ENCODE measurements around the gene RTKN. TPM values are rescaled to one million over a fixed set of nuclear protein-coding genes. Genes with fewer than 3 reads are reported as not detected.

Gene RTKN
- total RNA-seq, 1 donor from 2014 or later = 11.6 TPM

GRCh38 chr2:74414881-74415761, 26.6 kb downstream of the RTKN start:
- CTCF ChIA-PET = interaction anchor here (0.9 to 2.6 kb wide), 4 partner anchors 15 to 25 kb away, joined by 3 to 14 read pairs (median 6); no protein-coding TSS in a partner anchor
- no peaks in the 10 kb centered on the region for H3K36me3 Mint-ChIP-seq (ENCODE audit: low read depth)
- intact Hi-C loops (cut with micrococcal nuclease) = no loop called here
- H3K27ac Mint-ChIP-seq = peak overlapping the region; percentile 74
- ATAC-seq (ENCODE audit: low read depth) = peak; percentile 78
- H3K9me3 Mint-ChIP-seq = no peaks in the 10 kb centered on the region
- peak; percentile 62 for DNase-seq
- TF ChIP-seq, protein P1, sequence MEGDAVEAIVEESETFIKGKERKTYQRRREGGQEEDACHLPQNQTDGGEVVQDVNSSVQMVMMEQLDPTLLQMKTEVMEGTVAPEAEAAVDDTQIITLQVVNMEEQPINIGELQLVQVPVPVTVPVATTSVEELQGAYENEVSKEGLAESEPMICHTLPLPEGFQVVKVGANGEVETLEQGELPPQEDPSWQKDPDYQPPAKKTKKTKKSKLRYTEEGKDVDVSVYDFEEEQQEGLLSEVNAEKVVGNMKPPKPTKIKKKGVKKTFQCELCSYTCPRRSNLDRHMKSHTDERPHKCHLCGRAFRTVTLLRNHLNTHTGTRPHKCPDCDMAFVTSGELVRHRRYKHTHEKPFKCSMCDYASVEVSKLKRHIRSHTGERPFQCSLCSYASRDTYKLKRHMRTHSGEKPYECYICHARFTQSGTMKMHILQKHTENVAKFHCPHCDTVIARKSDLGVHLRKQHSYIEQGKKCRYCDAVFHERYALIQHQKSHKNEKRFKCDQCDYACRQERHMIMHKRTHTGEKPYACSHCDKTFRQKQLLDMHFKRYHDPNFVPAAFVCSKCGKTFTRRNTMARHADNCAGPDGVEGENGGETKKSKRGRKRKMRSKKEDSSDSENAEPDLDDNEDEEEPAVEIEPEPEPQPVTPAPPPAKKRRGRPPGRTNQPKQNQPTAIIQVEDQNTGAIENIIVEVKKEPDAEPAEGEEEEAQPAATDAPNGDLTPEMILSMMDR (IDR thresholded peaks at IDR 0.05) = no peak
- peaks cover 53% of the 10 kb centered on the region for H3K4me1 Mint-ChIP-seq
- POLR2A ChIA-PET = interaction anchor here (0.6 to 2.1 kb wide), 10 partner anchors 9 to 482 kb away, joined by 3 to 8 read pairs (median 3); partner anchors contain the start of genes CCDC142, INO80B, MRPL53 and WBP1
- H3K4me3 Mint-ChIP-seq = peak overlapping the region; percentile 80
- H3K27me3 Mint-ChIP-seq = no peaks in the 10 kb centered on the region

- Mint-ChIP-seq H3K9me3 (no peaks in the 10 kb centered on the region), H3K36me3 (ENCODE audit: low read depth) (no peaks in the 10 kb centered on the region), H3K4me3 (peak overlapping the region; percentile 80), H3K27ac (peak overlapping the region; percentile 74), H3K27me3 (no peaks in the 10 kb centered on the region), H3K4me1 (peaks cover 47% of the 10 kb centered on the region)
- TF ChIP-seq, protein P1 (IDR thresholded peaks at IDR 0.05) = no peak
- ChIA-PET CTCF (interaction anchor here (0.9 to 2.6 kb wide), 4 partner anchors 14 to 26 kb away, joined by 3 to 14 read pairs (median 6); no protein-coding TSS in a partner anchor), POLR2A (interaction anchor here (0.6 to 2.1 kb wide), 9 partner anchors 8 to 481 kb away, joined by 3 to 8 read pairs (median 3); partner anchors contain the start of gene MRPL53)
- intact Hi-C loops (cut with micrococcal nuclease) = no loop called here
- no peak for DNase-seq
- ATAC-seq (ENCODE audit: low read depth) = no peak
Observed at GRCh38 chr2:74414441-74414840, 27.3 kb downstream of the RTKN start.

DNA sequence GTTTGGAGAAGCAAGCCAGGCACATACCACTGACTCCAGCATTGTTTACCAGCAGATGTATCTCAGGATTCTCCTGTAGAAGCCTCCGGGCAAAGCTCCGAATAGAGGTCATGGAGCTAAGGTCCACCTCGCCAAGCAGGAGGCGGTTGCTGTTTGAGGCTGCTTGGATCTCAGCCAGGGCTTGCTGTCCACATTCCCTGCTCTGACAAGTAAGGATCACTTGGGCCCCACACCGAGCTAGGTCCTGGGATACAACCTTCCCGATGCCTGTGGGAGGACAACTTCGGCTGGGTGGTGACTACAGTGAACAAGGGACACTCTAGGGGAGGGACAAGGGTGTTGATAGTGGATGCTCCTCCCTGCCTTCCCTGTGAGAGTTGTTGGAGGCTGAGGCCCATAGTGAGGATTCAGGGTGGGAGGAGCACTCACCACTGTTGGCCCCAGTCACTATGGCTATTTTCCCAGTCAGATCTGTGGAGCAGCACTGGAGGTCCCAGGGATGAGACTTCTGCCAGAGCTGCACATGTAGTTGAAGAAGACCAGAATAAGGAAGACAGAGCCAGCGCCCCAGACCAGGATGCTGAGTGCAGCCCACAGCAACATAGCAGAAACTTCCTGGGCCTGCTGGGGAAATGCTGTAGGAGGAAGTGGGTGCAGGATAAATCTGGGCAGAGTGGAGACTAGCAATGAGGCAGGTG, 28.6 kb downstream of the RTKN start:
- Mint-ChIP-seq H3K9me3 (no peaks in the 10 kb centered on the region), H3K4me1 (peaks cover 38% of the 10 kb centered on the region), H3K4me3 (no peak overlapping the region), H3K27ac (peak overlapping the region; percentile 26), H3K27me3 (peaks cover 2% of the 10 kb centered on the region), H3K36me3 (ENCODE audit: low read depth) (no peaks in the 10 kb centered on the region)
- DNase-seq (no peak), ATAC-seq (ENCODE audit: low read depth) (no peak)
- intact Hi-C loops (cut with micrococcal nuclease) = no loop called here
- CTCF ChIA-PET = interaction anchor here (2.2 to 2.6 kb wide), 2 partner anchors 13 to 21 kb away, joined by 9 to 14 read pairs; no protein-coding TSS in a partner anchor
- TF ChIP-seq, protein P1 (IDR thresholded peaks at IDR 0.05) = no peak
- POLR2A ChIA-PET = interaction anchor here (1.4 kb wide), 1 partner anchor 21 kb away, joined by 6 read pairs; no protein-coding TSS in a partner anchor

DNA sequence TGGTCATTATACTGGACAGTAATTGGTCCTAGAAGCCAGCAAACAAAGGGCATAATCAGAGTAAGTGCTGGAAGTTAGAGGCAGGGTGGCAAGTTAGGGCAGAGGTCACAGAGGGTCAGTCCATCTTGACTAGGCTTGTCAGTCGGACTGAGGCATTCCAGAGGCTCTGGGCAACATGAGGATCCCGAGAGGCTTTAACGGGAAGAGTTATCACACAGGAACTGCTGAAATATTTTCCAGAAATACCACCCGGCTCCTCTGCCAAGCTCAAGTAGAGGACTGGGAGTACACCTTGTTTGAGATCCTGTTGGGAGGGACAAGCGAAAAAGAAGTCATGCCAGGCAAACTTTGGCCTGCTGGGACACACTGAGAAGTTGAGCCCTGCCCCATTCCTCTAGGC, 34.1 kb downstream of the RTKN start:
- peaks cover 7% of the 10 kb centered on the region for H3K4me1 Mint-ChIP-seq
- DNase-seq (no peak), ATAC-seq (ENCODE audit: low read depth) (no peak)
- no peak overlapping the region for H3K27ac Mint-ChIP-seq
- no peaks in the 10 kb centered on the region for H3K36me3 Mint-ChIP-seq (ENCODE audit: low read depth)
- TF ChIP-seq, protein P1 (IDR thresholded peaks at IDR 0.05) = no peak
- H3K27me3 Mint-ChIP-seq = peaks cover 4% of the 10 kb centered on the region
- no peaks in the 10 kb centered on the region for H3K9me3 Mint-ChIP-seq
- no peak overlapping the region for H3K4me3 Mint-ChIP-seq
- intact Hi-C loops (cut with micrococcal nuclease) = no loop called here
- CTCF ChIA-PET = no interaction called here
- POLR2A ChIA-PET = no interaction called here

All from activated B cell treated with CpG ODN at 0.5 μM for 24 hours (primary cell).